BLaER1 treated with 17β-estradiol and CSF1 and Interleukin-3, amounts not matched to agents 10 nM and 100 nM (cell line): ENCODE results near the gene FOXO6.

Source experiments
- H3K27ac ChIP-seq, 11 experiments: shearing (Covaris generic); formaldehyde crosslinking; 2 replicates each; pipeline ENCODE4 v1.8.1; 2022
- H3K27me3 ChIP-seq, 11 experiments: shearing (Covaris generic); formaldehyde crosslinking; 2 replicates each; pipeline ENCODE4 v1.8.1; 2022
- H3K36me3 ChIP-seq, 11 experiments: shearing (Covaris generic); formaldehyde crosslinking; 2 replicates each; pipeline ENCODE4 v1.8.1; 2022
- H3K4me1 ChIP-seq, 10 experiments: shearing (Covaris generic); formaldehyde crosslinking; 2 replicates each; pipeline ENCODE4 v1.8.1; 2022
- H3K4me2 ChIP-seq, 11 experiments: shearing (Covaris generic); formaldehyde crosslinking; 2 replicates each; pipeline ENCODE4 v1.8.1; 2022
- H3K4me3 ChIP-seq, 10 experiments: shearing (Covaris generic); formaldehyde crosslinking; 2 replicates each; pipeline ENCODE4 v1.8.1; 2022
- H3K9ac ChIP-seq, 11 experiments: shearing (Covaris generic); formaldehyde crosslinking; 2 replicates each; pipeline ENCODE4 v1.8.1; 2022
- H3K9me3 ChIP-seq, 11 experiments: shearing (Covaris generic); formaldehyde crosslinking; replicated peaks in 1 of 11; 2 replicates each; pipeline ENCODE4 v1.8.1; 2022
- H4K20me1 ChIP-seq, 11 experiments: shearing (Covaris generic); formaldehyde crosslinking; 2 replicates each; pipeline ENCODE4 v1.8.1; 2022
- Cebpa-rat ChIP-seq, 11 experiments: shearing (Covaris generic); IDR thresholded peaks; 2 replicates each; pipeline ENCODE4 v1.8.1; 2022

The FOXO6 gene

DNA sequence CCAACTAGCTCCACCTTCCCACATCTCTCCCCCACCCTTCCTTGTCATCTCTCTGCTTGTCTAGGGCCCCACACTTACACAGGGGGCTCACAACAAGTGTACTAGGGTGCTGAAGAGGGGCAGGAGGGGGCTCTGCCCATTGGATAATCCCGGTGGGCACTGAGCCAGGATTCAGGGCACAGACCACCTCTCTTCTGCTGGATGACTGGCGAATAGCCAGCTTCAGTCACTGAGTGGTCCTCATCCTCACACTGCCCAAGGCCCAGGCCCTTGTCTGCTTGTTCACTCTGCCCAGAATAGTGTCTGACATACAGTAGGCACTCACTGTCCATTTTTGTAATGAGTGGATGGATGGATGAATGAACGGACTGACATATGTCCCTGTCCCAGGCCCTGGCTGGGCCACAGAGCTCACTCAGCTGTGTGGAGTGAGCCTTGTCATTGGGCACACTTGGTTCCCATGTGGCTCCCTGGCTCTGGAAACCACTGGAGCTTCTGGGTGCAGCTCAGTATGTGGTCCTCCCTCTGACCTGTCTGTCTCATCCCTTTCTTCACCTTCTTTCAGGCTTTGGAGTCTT, 36.6 kb downstream of the FOXO6 start:
- Histone ChIP-seq H3K9ac (peak overlapping the region in 1 of 11 experiments; percentile 3; a peak in 1 of 22 replicates), H4K20me1 (peaks cover 0 to 6% (median 0%) of the 10 kb centered on the region in 11 experiments; a peak in 1 of 22 replicates), H3K4me1 (peaks cover 23 to 82% (median 76%) of the 10 kb centered on the region in 10 experiments; a peak in 19 of 20 replicates), H3K4me3 (no peak overlapping the region), H3K27me3 (no peaks in the 10 kb centered on the region), H3K36me3 (0 out of 22 replicates have a peak, but pooled peaks cover 0 to 4% (median 0%) of the 10 kb centered on the region in 11 experiments), H3K4me2 (peak overlapping the region in 9 of 11 experiments; percentile 53 to 84 (median 75); a peak in 17 of 22 replicates), H3K27ac (peak overlapping the region in 2 of 11 experiments; percentile 32 to 68; a peak in 2 of 22 replicates), H3K9me3 (peaks cover 13 to 24% (median 18%) of the 10 kb centered on the region in 11 experiments)
- TF ChIP-seq Cebpa-rat (IDR thresholded peaks at IDR 0.05) = no peak

DNA sequence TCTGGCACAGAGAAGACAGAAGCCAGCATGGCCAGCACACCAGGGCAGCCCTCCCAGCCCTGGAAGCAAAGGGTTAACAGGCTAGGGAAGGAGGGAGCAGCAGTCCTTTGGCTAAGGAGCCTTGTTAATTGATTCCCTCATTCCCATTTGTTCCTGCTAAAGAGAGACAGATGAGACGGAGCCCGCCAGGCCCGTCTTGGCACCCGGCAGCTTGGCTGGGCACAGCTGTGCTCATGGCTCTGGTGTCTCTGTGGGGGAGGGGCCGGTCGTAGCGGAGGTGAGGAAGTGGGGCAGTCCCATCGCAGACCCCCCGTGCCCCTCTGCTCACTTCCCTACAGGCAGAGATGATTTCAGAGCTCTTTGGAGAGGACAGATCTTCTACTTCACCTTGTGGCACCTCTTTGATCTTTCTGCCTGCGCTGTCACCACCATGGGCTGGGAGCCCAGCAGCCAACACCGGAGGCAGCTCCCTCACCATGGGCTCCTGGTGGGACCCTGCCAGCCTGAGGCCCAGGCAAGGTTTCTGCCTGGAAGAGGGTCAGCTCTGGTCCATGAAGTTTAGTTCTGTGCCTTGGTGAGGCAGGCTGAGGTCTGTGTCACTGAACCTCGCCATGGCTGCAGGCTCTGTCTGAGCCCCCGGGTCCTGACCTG, 38.0 kb downstream of the FOXO6 start:
- peaks cover 23 to 82% (median 75%) of the 10 kb centered on the region in 10 experiments for H3K4me1 ChIP-seq
- no peak for TF ChIP-seq Cebpa-rat (IDR thresholded peaks at IDR 0.05)
- H3K27ac ChIP-seq = peak overlapping the region in 7 of 11 experiments; percentile 3 to 68 (median 42); a peak in 14 of 22 replicates
- H3K4me3 ChIP-seq = no peak overlapping the region
- peaks cover 0 to 6% (median 0%) of the 10 kb centered on the region in 11 experiments; a peak in 1 of 22 replicates for H4K20me1 ChIP-seq
- H3K9ac ChIP-seq = peak overlapping the region in 7 of 11 experiments; percentile 16 to 61 (median 27); a peak in 11 of 22 replicates
- H3K4me2 ChIP-seq = peak overlapping the region; percentile 34 to 84 (median 73)
- H3K36me3 ChIP-seq = 0 out of 22 replicates have a peak, but pooled peaks cover 0 to 4% (median 0%) of the 10 kb centered on the region in 11 experiments
- peaks cover 13 to 24% (median 18%) of the 10 kb centered on the region in 11 experiments for H3K9me3 ChIP-seq
- no peaks in the 10 kb centered on the region for H3K27me3 ChIP-seq

DNA sequence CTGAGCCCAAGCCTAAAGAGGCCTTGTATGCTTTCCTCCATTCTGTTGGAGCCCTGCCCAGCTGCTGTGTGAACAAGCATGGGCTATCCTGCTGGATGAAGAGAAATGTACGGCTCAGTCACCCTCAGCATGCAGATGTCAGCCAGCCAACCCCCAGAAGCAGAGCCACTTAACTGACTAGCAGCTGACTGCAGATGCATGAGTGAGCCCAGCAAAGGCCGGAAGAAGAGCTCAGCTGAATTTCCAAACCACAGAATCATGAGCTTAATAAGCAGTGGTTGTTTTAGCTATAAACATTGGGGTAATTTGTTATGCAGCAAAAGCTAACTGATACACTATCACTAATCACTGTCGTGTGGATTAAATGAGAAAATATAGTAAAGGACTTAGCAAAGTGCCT, 39.0 kb downstream of the FOXO6 start:
- H4K20me1 ChIP-seq = no peaks in the 10 kb centered on the region; a peak in 1 of 22 replicates
- H3K27ac ChIP-seq = peak overlapping the region in 6 of 11 experiments; percentile 39 to 68 (median 54); a peak in 11 of 22 replicates
- 0 out of 22 replicates have a peak, but pooled peaks cover 0 to 4% (median 0%) of the 10 kb centered on the region in 11 experiments for H3K36me3 ChIP-seq
- H3K9me3 ChIP-seq = peaks cover 13 to 24% (median 18%) of the 10 kb centered on the region in 11 experiments
- H3K27me3 ChIP-seq = no peaks in the 10 kb centered on the region
- H3K4me1 ChIP-seq = peaks cover 22 to 82% (median 75%) of the 10 kb centered on the region in 10 experiments
- H3K4me2 ChIP-seq = peak overlapping the region in 8 of 11 experiments; percentile 68 to 84 (median 76); a peak in 15 of 22 replicates
- TF ChIP-seq Cebpa-rat (IDR thresholded peaks at IDR 0.05) = no peak
- H3K9ac ChIP-seq = peak overlapping the region in 4 of 11 experiments; percentile 0 to 61 (median 36); a peak in 2 of 22 replicates
- no peak overlapping the region for H3K4me3 ChIP-seq

DNA sequence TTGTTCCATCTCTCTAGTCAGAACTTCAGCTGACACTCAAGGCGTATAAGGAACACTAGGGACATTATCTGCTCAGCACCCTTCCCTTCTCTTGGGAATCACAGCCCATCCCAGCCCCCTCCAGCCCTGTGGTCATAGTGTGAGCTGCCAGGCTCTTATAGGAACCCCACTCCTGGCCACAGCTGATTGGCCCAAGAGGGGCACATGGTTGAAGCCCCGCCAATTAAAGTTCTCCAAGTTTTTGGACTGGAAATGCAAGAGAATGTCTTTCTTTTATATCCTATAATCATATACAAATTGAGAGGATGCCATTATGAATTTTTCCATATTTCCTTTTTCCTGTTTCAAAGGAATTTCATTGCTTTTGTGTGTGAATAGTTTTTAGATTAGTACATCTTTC, 40.7 kb downstream of the FOXO6 start:
- TF ChIP-seq Cebpa-rat (IDR thresholded peaks at IDR 0.05) = no peak
- Histone ChIP-seq H3K27me3 (no peaks in the 10 kb centered on the region), H3K27ac (no peak overlapping the region), H3K4me2 (no peak overlapping the region), H3K4me3 (no peak overlapping the region), H3K9me3 (peaks cover 13 to 24% (median 18%) of the 10 kb centered on the region in 11 experiments), H3K4me1 (peaks cover 22 to 81% (median 68%) of the 10 kb centered on the region in 10 experiments), H3K36me3 (0 out of 22 replicates have a peak, but pooled peaks cover 0 to 4% (median 0%) of the 10 kb centered on the region in 11 experiments), H3K9ac (no peak overlapping the region), H4K20me1 (no peaks in the 10 kb centered on the region; a peak in 1 of 22 replicates)

DNA sequence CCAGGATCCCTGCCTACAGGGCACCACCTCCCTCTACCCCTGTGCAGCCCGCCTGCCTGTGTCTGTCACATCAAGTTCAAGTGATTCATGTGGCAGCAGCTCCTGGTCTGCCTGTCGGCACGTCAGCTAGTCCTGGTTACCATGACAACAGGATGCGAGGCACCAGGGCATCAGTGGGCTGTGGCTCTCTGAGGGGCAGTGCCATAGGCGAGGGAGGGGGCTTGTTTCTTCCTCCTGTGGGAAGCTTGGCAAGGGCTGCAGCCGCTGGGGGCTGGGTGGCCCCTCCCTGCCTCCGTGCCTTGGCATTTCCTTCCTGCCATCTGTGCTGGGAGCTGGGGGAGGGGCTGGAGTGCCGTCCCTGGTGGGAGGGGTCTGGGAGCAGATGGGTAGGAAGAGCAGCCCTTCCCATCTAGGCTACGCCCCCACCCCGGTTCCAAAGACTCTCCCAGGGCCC, 43.1 kb downstream of the FOXO6 start:
- Histone ChIP-seq H3K27ac (peak overlapping the region in 9 of 11 experiments; percentile 39 to 76 (median 64); a peak in 16 of 22 replicates), H4K20me1 (no peaks in the 10 kb centered on the region; a peak in 1 of 22 replicates), H3K4me3 (no peak overlapping the region), H3K9me3 (peaks cover 13 to 24% (median 18%) of the 10 kb centered on the region in 11 experiments), H3K27me3 (no peaks in the 10 kb centered on the region), H3K4me1 (peaks cover 13 to 82% (median 53%) of the 10 kb centered on the region in 10 experiments), H3K9ac (peak overlapping the region in 7 of 11 experiments; percentile 13 to 62 (median 36); a peak in 10 of 22 replicates), H3K4me2 (peak overlapping the region; percentile 34 to 84 (median 74)), H3K36me3 (0 out of 22 replicates have a peak, but pooled peaks cover 0 to 4% (median 0%) of the 10 kb centered on the region in 11 experiments)
- TF ChIP-seq Cebpa-rat (IDR thresholded peaks at IDR 0.05) = no peak

DNA sequence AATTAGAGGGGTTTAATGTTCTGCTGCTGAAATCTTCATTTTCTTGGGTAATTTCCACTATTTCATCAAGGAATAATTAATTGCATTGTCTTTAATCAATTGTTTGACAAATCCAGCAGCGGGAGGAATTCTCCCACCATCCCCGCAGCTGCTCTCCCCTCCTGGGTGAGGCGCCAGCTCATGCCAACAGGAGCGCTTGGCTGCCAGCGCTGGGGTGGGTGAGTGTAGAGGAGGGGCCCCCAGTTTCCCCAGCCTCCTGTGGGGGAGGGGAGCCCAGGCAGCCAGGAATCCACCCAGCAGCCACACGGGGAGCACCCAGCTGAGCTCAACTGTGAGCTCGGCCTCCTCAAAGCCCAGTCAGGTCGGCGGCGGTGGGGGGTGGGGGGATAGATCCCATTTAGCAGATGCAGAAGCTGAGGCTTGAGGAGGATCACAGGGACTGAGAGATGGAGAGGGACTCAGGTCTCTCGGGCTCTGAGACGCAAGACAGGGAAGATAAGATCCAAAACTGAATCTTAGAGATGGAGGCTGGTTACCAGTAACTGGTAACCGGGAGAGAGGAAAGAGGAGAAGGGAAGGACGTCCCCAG, 46.5 kb downstream of the FOXO6 start:
- no peak overlapping the region for H3K27ac ChIP-seq
- H4K20me1 ChIP-seq = no peaks in the 10 kb centered on the region; a peak in 1 of 22 replicates
- peaks cover 11 to 76% (median 44%) of the 10 kb centered on the region in 10 experiments for H3K4me1 ChIP-seq
- H3K4me3 ChIP-seq = no peak overlapping the region
- H3K36me3 ChIP-seq = no peaks in the 10 kb centered on the region
- H3K9me3 ChIP-seq = peaks cover 0 to 9% (median 6%) of the 10 kb centered on the region in 11 experiments; a peak in 8 of 22 replicates
- no peak overlapping the region for H3K9ac ChIP-seq
- no peaks in the 10 kb centered on the region for H3K27me3 ChIP-seq
- no peak for TF ChIP-seq Cebpa-rat (IDR thresholded peaks at IDR 0.05)
- H3K4me2 ChIP-seq = peak overlapping the region in 1 of 11 experiments; percentile 21; a peak in 3 of 22 replicates

DNA sequence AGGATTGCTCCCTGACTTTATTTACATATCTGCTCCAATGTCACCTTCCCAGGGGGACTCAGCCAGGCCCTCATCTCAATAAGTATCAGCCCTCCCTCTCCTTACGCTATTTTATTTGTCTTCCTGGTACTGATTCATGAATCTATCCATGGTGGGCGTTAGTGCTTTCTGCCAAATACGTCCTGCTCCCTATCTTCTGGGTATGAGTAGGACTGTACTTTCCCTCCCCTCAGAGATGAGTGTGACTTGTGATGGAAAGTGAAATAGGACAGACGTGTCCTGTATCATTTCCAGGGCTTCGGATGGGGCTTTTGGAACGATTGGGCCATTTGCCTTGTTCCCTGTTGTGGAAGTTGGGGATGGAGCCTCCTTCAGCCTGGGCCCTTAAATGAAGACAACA, 47.5 kb downstream of the FOXO6 start:
- no peak overlapping the region for H3K9ac ChIP-seq
- H3K4me2 ChIP-seq = peak overlapping the region in 5 of 11 experiments; percentile 7 to 21 (median 10); a peak in 4 of 22 replicates
- TF ChIP-seq Cebpa-rat (IDR thresholded peaks at IDR 0.05) = no peak
- H3K27ac ChIP-seq = no peak overlapping the region
- H3K4me3 ChIP-seq = no peak overlapping the region
- no peaks in the 10 kb centered on the region for H3K36me3 ChIP-seq
- H3K9me3 ChIP-seq = peaks cover 0 to 9% (median 6%) of the 10 kb centered on the region in 11 experiments; a peak in 8 of 22 replicates
- peaks cover 11 to 76% (median 44%) of the 10 kb centered on the region in 10 experiments for H3K4me1 ChIP-seq
- H3K27me3 ChIP-seq = no peaks in the 10 kb centered on the region
- no peaks in the 10 kb centered on the region; a peak in 1 of 22 replicates for H4K20me1 ChIP-seq

DNA sequence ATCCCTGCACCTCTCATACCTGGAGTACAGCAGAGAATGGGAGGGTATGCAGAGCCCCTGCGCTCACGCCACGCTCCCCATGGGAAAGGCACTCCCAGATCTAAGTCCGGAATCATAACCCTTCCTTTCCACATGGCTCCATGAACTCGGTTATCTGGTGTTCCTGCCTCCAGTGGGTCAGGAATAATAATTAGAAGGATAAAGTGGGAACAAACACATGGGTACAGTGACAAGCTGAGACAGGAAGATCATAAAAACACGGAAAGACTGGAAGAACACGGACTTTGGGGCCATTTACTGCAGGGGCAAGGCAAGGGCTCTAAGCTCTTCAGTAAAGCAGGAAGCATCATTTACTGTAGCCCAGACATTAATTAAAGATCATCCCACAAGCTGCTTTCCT, 48.6 kb downstream of the FOXO6 start:
- Histone ChIP-seq H3K4me1 (peaks cover 3 to 76% (median 43%) of the 10 kb centered on the region in 10 experiments; a peak in 19 of 20 replicates), H3K9ac (no peak overlapping the region), H3K27me3 (no peaks in the 10 kb centered on the region), H3K9me3 (peaks cover 0 to 9% (median 6%) of the 10 kb centered on the region in 11 experiments; a peak in 8 of 22 replicates), H4K20me1 (no peaks in the 10 kb centered on the region; a peak in 1 of 22 replicates), H3K4me3 (no peak overlapping the region), H3K27ac (no peak overlapping the region), H3K4me2 (no peak overlapping the region), H3K36me3 (no peaks in the 10 kb centered on the region)
- no peak for TF ChIP-seq Cebpa-rat (IDR thresholded peaks at IDR 0.05)
